ENCODE data around the gene GYS2.

- TF ChIP-seq CTCF (IDR thresholded peaks at IDR 0.05), result no peak
- TF ChIP-seq POLR2A (IDR thresholded peaks at IDR 0.05), result no peak
- TF ChIP-seq EP300 (IDR thresholded peaks at IDR 0.05), result no peak
- TF ChIP-seq POLR2AphosphoS5 (IDR thresholded peaks at IDR 0.05), result no peak
Measured at GRCh38 chr12:21500786-21501257, 103.8 kb downstream of the GYS2 start.
